Effector memory CD4-positive, alpha-beta T cell (primary cell): Measurements from ENCODE around the gene ZNF804A.

ENCODE experiments used
- DNase-seq, 3 donors: peaks; one replicate each; pipeline ENCODE4 v3.0.0-alpha.2; 2020
- H3K27ac ChIP-seq: 2 replicates; pipeline ENCODE4 v1.7.0; 2013; ENCODE audit warnings: mild to moderate bottlenecking, low read length, moderate library complexity; ENCODE audit not compliant: insufficient read depth, poor library complexity, severe bottlenecking
- H3K27me3 ChIP-seq: replicated peaks from 2 replicates; pipeline ENCODE4 v1.7.0; 2013; ENCODE audit warnings: mild to moderate bottlenecking, low read length; ENCODE audit not compliant: insufficient read depth, control insufficient read depth, poor library complexity, severe bottlenecking
- H3K36me3 ChIP-seq: 2 replicates; pipeline ENCODE4 v1.7.0; 2013; ENCODE audit warnings: mild to moderate bottlenecking, low read length, moderate library complexity; ENCODE audit not compliant: control insufficient read depth, insufficient read depth
- H3K4me1 ChIP-seq: 2 replicates; pipeline ENCODE4 v1.7.0; 2013; ENCODE audit warnings: low read length, mild to moderate bottlenecking; ENCODE audit not compliant: control insufficient read depth, insufficient read depth, poor library complexity, severe bottlenecking
- H3K4me3 ChIP-seq: 2 replicates; pipeline ENCODE4 v1.7.0; 2013; ENCODE audit warnings: low read length, low read depth, mild to moderate bottlenecking; ENCODE audit not compliant: insufficient read depth, poor library complexity, severe bottlenecking
- H3K9me3 ChIP-seq: 2 replicates; pipeline ENCODE4 v1.7.0; 2013; ENCODE audit warnings: mild to moderate bottlenecking, low read length, moderate library complexity; ENCODE audit not compliant: control insufficient read depth

Gene ZNF804A

DNA sequence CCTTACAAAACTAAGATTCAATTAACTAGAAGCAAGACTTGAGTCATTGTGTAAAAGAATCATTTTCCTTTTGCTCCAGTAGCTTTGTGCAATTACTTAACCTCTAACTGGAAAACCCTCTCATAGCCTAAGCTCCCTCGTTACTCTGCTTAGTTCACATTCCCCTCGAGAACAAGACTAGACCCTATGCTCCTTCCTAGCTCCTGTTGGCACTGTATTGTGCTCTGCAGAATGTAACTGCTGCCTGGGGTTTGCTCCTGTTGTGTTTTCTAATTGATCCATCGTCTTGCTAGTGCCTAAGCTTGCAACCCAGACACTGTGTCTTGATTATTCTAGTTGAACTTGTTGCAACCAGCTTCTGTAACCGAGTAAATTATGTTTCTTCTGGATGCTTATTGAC lies 347.0 kb downstream of the ZNF804A start:
- Histone ChIP-seq H3K9me3 (no peaks in the 10 kb centered on the region), H3K36me3 (no peaks in the 10 kb centered on the region), H3K4me3 (no peak overlapping the region), H3K27me3 (no peaks in the 10 kb centered on the region), H3K27ac (no peak overlapping the region), H3K4me1 (no peaks in the 10 kb centered on the region)
- DNase-seq = no peak

DNA sequence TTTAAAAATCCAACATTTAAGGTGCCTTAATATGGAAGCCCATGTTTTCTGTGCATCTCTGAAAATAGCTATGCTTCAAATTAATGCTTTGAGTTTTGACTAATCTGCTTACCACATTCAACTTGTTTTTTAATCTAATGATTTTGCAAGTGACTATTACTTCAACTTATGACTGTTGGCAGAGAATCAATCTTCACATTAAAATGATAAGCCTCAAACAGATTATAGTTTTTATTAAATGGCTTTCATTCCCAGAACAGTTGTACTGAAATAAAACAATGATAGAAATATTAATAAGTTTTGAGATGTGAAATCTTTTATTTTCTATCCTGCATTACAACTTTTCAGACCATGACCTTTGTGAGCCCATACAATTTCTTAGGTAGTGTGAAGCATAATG lies 347.5 kb downstream of the ZNF804A start:
- H3K4me3 ChIP-seq = no peak overlapping the region
- H3K4me1 ChIP-seq = no peaks in the 10 kb centered on the region
- H3K27me3 ChIP-seq = no peaks in the 10 kb centered on the region
- H3K27ac ChIP-seq = no peak overlapping the region
- H3K9me3 ChIP-seq = no peaks in the 10 kb centered on the region
- no peaks in the 10 kb centered on the region for H3K36me3 ChIP-seq
- no peak for DNase-seq

DNA sequence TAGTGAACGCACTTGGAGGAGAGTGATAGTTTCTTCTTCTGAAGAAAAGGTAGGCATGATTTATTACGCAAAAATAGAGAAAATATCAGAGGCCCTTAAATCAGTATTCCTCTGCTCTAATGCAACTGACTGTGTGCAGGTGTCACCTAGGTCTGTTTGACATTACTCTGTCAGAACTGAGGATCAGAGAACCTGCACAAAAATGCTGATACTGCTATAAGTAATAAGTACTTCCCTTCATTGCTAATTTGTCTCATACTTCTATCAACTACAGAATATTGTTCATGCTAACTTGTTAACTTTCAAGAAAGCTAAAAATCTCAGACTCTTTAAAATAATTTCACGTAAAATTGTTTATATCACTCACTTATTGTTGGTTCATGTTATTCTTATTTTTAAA lies 358.5 kb downstream of the ZNF804A start:
- Histone ChIP-seq H3K4me1 (no peaks in the 10 kb centered on the region), H3K27ac (no peak overlapping the region), H3K27me3 (no peaks in the 10 kb centered on the region), H3K9me3 (no peaks in the 10 kb centered on the region), H3K36me3 (no peaks in the 10 kb centered on the region), H3K4me3 (no peak overlapping the region)
- DNase-seq = no peak

DNA sequence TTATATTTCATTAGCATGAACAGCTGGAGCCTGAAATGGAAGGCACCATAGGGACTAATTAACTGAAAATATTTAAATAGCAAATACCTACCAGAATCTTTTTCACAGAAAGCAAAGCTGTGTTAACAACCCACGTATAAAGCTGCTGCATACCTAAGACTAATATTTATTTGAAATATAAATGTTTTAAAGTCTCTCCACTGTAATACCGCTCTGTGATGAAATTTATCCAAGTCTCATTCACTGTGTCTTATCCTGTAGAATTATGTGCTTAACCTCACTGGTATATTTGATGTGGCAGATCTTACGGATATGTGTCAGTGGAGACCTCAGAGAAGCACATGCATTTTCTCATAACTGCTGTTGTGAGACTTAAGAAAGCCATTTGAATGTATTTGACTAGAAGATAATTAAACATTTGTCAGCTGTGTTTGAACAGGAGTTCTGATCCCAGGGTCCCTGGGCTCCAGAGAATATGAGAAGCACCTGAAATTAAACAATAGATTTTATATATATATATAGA lies 373.3 kb downstream of the ZNF804A start:
- no peak overlapping the region for H3K4me3 ChIP-seq

More for the DNA sequence above, 373.3 kb downstream of the ZNF804A start:
- H3K9me3 ChIP-seq = no peaks in the 10 kb centered on the region
- no peaks in the 10 kb centered on the region for H3K27me3 ChIP-seq
- H3K36me3 ChIP-seq = no peaks in the 10 kb centered on the region
- no peak for DNase-seq
- no peaks in the 10 kb centered on the region for H3K4me1 ChIP-seq
- no peak overlapping the region for H3K27ac ChIP-seq
